Activated gamma-delta T cell treated with anti-CD3 and anti-CD28 coated beads, Interleukin-2, amount 50 U/mL, for 16 hours (primary cell): ENCODE results near the gene KRTAP10-8.
"Not testable (repeated sequence)": the region's sequence is repeated elsewhere in the genome, so short reads cannot be mapped to it uniquely, and the experiment has no call there.

ENCODE experiments used
- DNase-seq: peaks from one replicate; pipeline ENCODE4 v3.0.0-alpha.2; 2020; ENCODE audit warnings: low read depth

The KRTAP10-8 gene

GRCh38 chr21:44599264-44600029 lies 12.4 kb upstream of the KRTAP10-8 start:
- no peak for DNase-seq

DNA sequence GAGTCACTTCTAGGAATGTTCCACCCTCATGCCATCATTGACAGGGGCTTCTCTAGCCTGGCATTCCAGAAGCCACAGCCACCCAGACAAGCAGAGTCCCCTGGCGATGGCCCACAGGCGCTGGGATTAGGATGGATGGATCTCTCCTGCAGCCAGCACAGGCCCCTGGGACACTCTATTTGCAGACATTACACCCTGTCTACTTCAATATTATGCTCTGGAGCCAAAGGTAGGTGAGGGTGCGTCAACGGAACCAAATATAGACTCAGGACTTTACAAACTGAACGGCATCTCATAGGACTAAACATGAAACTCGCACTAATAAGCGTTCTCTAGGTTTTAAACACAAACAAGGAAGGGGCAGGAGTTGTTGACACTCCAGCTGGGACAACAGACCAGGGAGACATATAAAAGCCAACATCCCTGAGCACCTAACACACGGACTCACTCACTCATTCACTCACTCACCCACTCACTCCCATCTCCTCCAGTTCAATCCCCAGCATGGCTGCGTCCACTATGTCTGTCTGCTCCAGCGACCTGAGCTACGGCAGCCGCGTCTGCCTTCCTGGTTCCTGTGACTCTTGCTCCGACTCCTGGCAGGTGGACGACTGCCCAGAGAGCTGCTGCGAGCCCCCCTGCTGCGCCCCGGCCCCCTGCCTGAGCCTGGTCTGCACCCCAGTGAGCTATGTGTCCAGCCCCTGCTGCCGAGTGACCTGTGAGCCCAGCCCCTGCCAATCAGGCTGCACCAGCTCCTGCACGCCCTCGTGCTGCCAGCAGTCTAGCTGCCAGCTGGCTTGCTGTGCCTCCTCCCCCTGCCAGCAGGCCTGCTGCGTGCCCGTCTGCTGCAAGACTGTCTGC lies 11.5 kb upstream of the KRTAP10-8 start, which contains the start of gene KRTAP10-7:
TSS of gene KRTAP10-7 (plus strand) at position 480 of the 861 bp plus-strand sequence. CDS start at position 505, 25 bp downstream.
- DNase-seq: not testable (repeated sequence)

- DNase-seq: not testable (repeated sequence)
Measured at GRCh38 chr21:44601091-44601490, 10.8 kb upstream of the KRTAP10-8 start.

DNA sequence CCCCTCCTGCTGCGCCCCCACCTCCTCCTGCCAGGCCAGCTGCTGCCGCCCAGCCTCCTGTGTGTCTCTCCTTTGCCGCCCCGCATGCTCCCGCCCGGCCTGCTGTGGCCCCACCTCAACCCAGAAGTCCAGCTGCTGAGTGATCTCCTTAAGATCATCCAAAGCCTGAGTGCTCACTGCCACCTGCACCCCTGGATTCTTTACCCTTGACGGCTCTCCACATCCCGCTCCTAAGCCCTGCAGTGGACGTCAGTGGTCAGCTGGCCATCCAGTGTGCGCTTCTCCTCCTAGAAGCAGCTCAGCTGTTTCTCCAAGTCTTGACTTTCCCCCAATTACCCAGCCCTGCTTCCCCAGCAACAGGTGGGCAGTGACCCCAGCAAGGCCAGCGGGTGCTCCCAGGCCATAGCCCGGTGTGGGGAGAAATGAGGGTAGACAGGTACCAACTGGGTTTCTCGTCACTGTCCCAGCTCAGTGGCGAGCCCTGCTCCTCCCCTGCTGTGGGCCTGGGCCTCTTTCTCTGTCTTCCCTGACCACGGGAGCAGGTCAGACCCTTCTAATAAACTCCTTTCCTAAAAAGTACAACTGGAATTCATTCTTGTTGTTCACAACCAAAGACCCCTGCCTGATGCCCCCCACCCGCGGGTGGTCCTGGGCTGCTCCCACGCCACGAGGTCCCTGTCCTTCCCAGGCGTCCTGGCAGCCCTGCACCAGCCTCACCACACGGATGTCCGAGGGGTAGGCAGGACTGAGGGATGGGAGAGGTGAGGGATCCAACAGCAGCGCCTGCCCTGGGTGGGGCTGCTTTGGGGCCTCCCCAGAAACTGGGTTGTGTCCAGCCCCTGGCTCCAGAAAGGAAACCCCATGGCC lies 10.1 kb upstream of the KRTAP10-8 start:
- no peak for DNase-seq

DNA sequence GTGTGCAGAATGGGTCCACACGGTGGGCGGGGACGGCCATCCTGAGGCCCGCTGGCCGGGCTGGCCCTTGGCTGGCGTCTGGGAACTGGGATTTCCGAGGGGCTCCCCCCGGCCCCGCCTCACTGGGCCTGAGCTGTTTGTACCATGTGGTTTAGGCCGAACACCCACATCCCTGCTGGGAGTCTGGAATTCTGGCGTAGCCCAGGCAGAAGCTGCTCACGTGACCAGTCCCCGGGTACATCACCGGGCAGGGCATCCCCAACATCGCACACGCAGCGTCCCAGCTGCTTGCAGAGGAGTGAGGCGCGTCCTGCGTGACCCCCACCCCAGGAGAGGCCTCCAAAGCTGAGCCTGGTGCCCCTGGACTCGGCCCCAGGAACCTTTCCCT lies 9.4 kb upstream of the KRTAP10-8 start:
- no peak for DNase-seq

GRCh38 chr21:44603109-44603875 lies 8.6 kb upstream of the KRTAP10-8 start:
- DNase-seq: no peak

GRCh38 chr21:44603911-44604310 lies 8.0 kb upstream of the KRTAP10-8 start:
- no peak for DNase-seq

- no peak for DNase-seq
Measured at GRCh38 chr21:44606495-44606894, 5.4 kb upstream of the KRTAP10-8 start.

- no peak for DNase-seq
Measured at GRCh38 chr21:44609193-44609592, 2.7 kb upstream of the KRTAP10-8 start.

DNA sequence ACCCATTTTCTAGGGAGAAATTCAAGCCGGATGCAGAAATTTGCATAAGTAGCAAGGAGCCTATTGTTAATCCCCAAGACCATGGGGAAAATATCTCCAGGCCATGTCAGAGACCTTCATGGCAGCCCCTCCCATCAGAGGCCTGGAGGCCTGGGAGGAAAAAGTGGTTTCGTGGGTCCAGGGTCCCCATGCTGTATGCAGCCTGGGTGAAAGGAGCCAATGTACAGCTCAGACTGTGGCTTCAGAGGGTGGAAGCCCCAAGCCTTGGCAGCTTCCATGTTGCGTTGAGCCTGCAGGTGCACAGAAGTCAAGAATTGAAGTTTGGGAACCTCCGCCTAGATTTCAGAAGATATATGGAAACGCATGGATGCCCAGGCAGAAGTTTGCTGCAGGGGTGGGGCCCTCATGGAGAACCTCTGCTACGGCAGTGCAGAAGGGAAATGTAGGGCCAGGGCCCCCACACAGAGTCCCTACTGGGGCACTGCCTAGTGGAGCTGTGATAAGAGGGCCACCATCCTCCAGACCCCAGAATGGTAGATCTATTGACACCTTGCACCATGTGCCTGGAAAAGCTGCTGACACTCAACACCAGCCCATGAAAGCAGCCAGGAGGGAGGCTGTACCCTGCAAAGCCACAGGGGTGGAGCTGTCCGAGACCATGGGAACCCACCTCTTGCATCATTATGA lies 1.6 kb upstream of the KRTAP10-8 start:
- DNase-seq: not testable (repeated sequence)

GRCh38 chr21:44611551-44611950 lies 328 bp upstream of the KRTAP10-8 start:
- DNase-seq: no peak

- DNase-seq: no peak
Measured at GRCh38 chr21:44612669-44613229, 870 bp downstream of the KRTAP10-8 start.

DNA sequence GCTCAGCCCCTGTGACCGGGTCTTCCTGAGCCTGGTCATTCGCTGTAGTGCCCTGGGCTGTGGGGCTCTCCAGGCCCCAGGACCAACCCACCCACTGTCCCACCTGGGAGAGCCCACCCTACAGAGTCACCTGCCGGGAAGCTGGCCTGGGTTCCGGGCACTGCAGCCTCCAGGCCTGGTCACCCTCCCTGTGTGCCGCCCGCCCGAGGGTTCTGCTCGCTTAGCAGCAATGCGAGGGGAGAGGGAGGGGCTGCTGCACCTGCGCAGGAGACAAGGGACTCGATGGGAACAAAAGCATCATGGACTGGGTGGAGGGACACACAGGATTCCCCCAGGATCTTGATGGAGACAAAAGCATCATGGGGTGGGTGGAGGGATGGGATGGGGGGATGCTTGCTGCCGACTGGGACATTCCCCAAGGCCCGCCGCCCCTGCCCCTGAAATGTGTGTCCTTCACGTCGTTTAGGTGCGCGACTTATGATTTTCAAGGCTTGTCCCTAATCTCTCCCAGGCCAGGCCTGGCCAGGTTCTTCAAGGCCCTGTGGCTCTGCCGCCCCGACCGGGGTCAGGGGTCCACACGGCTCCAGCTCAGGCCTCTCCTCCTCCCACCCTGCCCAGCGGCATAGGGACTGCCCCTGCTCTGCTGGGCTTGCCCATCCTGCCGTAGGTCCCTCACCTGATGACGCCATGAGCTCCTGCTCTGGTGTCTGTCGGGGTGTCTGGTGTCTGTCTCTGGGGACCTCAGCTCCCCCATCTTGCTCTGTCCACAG lies 1.7 kb downstream of the KRTAP10-8 start:
- no peak for DNase-seq

GRCh38 chr21:44614161-44614631 lies 2.3 kb downstream of the KRTAP10-8 start:
- DNase-seq: no peak

DNA sequence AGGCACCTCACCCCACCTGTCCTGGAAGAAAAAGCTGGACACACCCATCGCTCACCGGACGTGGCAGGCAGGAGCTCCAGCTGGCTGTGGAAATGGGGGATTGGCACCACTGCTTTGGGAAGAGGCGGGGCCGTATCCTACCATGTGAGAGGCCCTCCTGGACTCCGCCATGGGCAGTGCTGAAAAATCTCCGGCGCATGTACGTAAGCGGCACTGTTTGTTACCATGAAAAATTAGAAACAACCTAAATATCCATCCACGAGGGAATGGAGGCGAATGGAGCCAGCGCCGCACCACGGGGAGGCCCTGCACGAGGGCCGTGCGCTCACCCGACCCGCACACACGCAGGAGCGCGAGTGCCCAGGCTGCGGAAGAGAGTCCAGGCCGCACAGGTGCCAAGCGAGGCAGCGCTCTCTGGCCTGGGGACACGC lies 3.1 kb downstream of the KRTAP10-8 start:
- DNase-seq: no peak

- no peak for DNase-seq
Measured at GRCh38 chr21:44615466-44615865, 3.6 kb downstream of the KRTAP10-8 start.

- DNase-seq: no peak
Measured at GRCh38 chr21:44615911-44616590, 4.2 kb downstream of the KRTAP10-8 start.

DNA sequence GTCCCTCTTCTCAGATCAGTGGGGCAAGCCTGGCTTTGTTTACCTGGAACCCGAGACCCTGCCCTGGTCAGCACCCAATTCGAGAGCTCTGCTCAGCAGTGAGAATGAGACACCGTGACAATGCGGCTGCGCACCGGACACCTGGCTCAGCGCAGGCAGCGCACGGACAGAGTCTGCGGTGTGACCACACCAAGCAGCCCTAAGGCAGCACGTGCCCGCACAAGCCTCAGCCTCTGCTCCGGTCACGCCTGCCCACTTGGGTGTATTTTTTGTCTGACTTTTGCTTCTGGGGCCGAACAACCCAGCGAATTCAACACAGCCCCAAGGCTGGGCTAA lies 4.7 kb downstream of the KRTAP10-8 start:
- no peak for DNase-seq

DNA sequence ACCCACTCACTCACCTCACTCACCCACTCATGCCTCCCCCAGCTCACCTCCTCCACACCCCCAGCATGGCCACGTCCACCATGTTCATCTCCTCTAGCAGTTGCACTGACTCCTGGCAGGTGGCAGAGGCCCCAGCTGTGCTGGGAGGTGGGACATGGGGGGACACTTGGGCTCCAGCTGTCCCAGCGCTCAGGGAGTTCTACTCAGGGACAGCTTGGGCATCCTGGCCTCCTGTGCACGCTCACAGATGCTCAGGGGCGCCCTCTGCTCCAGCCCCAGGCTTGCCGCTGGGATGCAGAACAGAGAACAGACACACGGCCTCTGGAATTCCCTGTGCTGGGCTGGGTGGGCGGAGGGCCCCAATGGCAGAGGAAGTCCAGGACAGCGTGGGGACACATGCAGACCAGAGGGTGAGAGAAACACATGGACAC lies 5.2 kb downstream of the KRTAP10-8 start:
- DNase-seq: no peak
